ENCODE data around the gene SLC24A4. TPM values are rescaled to one million over a fixed set of nuclear protein-coding genes. Genes with fewer than 3 reads are reported as not detected.
"Not testable (repeated sequence)": the region's sequence is repeated elsewhere in the genome, so short reads cannot be mapped to it uniquely, and the experiment has no call there.

Gene SLC24A4
- polyA plus RNA-seq, 1 donor from 2014 or later = 0.17 TPM

DNA sequence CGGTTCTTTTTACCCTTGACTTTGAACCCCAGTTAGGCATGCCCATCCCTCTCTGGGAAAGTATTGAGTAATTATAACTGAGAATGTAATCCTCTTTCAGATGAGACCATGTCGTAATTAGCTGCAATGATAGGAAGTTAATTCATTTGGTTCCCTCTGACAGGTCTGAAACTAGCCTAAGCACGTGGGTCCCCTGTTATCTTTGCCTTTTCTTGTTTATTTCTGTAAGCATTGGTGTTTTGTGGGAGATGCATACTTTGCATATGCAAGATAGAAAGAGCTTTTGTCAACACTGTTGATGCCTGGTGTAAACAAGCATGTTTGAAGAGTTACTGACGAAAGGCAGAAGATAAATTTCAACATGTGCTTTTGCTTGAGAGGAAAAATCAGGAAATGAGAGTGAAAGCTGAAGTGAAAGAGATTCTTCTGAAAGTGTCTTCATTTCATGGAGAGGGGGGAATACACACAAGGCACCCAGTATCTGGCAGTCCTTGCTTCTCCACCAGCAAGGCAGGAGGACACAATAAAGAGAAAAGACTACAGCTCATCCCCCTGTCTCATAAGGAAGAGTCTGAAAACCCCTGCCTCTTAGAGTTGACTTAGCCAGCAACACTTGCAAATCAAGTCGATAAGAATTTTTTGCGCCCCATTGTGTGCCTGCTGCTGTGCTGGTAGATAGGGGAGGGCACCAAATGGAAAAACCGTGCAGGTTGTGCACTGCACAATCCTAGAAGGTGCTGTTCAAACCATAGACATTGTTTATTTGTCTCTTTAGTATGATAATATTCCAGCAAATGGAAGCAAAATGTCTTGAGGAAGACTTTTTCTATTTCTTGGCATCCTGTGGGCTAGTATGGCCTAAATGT, 77.8 kb downstream of the SLC24A4 start:
- no peaks in the 10 kb centered on the region for H3K79me2 ChIP-seq (replicated peaks; ENCODE audit: insufficient read depth, low read length)
- H2AFZ ChIP-seq (ENCODE audit: low read depth, low read length) = no peak overlapping the region
- no peaks in the 10 kb centered on the region for H3K36me3 ChIP-seq (ENCODE audit: insufficient read depth, low read length)
- no peak overlapping the region for H3K4me2 ChIP-seq (ENCODE audit: low read length)
- no peaks in the 10 kb centered on the region for H3K9me2 ChIP-seq (ENCODE audit: insufficient read depth, low read length)
- H3K9me3 ChIP-seq (ENCODE audit: low read length) = no peaks in the 10 kb centered on the region
- H3K4me3 ChIP-seq (ENCODE audit: low read length) = no peak overlapping the region
- no peaks in the 10 kb centered on the region for H4K20me1 ChIP-seq (ENCODE audit: insufficient read depth)
- no peak overlapping the region for H3K9ac ChIP-seq (ENCODE audit: low read length)
- no peak overlapping the region for H3K27ac ChIP-seq (ENCODE audit: low read length)
- no peaks in the 10 kb centered on the region for H3F3A ChIP-seq (ENCODE audit: insufficient read depth, low read length, poor library complexity, severe bottlenecking)
- no peak for TF ChIP-seq EZH2 (IDR thresholded peaks at IDR 0.05; ENCODE audit: borderline replicate concordance, insufficient read depth, low read length, poor library complexity, severe bottlenecking)
- TF ChIP-seq SMC3 (conservative IDR thresholded peaks at IDR 0.05; ENCODE audit: poor library complexity) = no peak
- TF ChIP-seq RAD21 (conservative IDR thresholded peaks at IDR 0.05) = no peak
- TF ChIP-seq EP300 (conservative IDR thresholded peaks at IDR 0.05; ENCODE audit: poor library complexity, severe bottlenecking) = no peak
- no peak for TF ChIP-seq TAF1 (IDR thresholded peaks at IDR 0.05; ENCODE audit: low read depth)
- TF ChIP-seq MXI1 (conservative IDR thresholded peaks at IDR 0.05; ENCODE audit: poor library complexity, severe bottlenecking) = no peak
- no peak for TF ChIP-seq POLR2AphosphoS5 (IDR thresholded peaks at IDR 0.05)
- TF ChIP-seq, protein P1, sequence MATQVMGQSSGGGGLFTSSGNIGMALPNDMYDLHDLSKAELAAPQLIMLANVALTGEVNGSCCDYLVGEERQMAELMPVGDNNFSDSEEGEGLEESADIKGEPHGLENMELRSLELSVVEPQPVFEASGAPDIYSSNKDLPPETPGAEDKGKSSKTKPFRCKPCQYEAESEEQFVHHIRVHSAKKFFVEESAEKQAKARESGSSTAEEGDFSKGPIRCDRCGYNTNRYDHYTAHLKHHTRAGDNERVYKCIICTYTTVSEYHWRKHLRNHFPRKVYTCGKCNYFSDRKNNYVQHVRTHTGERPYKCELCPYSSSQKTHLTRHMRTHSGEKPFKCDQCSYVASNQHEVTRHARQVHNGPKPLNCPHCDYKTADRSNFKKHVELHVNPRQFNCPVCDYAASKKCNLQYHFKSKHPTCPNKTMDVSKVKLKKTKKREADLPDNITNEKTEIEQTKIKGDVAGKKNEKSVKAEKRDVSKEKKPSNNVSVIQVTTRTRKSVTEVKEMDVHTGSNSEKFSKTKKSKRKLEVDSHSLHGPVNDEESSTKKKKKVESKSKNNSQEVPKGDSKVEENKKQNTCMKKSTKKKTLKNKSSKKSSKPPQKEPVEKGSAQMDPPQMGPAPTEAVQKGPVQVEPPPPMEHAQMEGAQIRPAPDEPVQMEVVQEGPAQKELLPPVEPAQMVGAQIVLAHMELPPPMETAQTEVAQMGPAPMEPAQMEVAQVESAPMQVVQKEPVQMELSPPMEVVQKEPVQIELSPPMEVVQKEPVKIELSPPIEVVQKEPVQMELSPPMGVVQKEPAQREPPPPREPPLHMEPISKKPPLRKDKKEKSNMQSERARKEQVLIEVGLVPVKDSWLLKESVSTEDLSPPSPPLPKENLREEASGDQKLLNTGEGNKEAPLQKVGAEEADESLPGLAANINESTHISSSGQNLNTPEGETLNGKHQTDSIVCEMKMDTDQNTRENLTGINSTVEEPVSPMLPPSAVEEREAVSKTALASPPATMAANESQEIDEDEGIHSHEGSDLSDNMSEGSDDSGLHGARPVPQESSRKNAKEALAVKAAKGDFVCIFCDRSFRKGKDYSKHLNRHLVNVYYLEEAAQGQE (IDR thresholded peaks at IDR 0.05; ENCODE audit: borderline replicate concordance) = no peak
- TF ChIP-seq, protein P2, sequence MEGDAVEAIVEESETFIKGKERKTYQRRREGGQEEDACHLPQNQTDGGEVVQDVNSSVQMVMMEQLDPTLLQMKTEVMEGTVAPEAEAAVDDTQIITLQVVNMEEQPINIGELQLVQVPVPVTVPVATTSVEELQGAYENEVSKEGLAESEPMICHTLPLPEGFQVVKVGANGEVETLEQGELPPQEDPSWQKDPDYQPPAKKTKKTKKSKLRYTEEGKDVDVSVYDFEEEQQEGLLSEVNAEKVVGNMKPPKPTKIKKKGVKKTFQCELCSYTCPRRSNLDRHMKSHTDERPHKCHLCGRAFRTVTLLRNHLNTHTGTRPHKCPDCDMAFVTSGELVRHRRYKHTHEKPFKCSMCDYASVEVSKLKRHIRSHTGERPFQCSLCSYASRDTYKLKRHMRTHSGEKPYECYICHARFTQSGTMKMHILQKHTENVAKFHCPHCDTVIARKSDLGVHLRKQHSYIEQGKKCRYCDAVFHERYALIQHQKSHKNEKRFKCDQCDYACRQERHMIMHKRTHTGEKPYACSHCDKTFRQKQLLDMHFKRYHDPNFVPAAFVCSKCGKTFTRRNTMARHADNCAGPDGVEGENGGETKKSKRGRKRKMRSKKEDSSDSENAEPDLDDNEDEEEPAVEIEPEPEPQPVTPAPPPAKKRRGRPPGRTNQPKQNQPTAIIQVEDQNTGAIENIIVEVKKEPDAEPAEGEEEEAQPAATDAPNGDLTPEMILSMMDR (IDR thresholded peaks at IDR 0.05; ENCODE audit: poor library complexity, severe bottlenecking) = no peak
- H3K27me3 ChIP-seq (ENCODE audit: insufficient read depth, low read depth, low read length) = no peaks in the 10 kb centered on the region

DNA sequence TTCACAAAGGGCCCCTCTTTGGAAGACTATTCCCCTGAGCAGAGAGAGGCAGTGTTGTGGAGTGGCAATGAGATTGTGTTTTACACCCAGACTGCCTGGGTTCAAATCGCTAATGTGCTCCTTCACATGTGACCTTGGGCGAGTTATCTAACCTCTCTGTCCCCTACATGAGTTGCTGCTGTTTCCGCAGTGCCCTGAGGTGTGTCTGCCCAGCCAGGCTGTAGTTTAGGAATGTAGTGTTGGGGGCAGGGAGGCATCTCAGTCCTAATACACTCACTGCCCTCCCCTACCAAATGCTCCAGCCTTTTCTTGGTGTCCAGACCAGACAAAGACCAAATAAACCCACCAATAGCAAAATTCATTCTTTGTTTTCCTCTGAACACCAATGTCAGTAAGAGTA, 78.6 kb downstream of the SLC24A4 start:
- Histone ChIP-seq H3K9ac (ENCODE audit: low read length) (no peak overlapping the region), H3K27ac (ENCODE audit: low read length) (no peak overlapping the region), H3K9me3 (ENCODE audit: low read length) (no peaks in the 10 kb centered on the region), H3K4me3 (ENCODE audit: low read length) (no peak overlapping the region), H3K4me2 (ENCODE audit: low read length) (no peak overlapping the region), H2AFZ (ENCODE audit: low read depth, low read length) (no peak overlapping the region), H3K27me3 (ENCODE audit: insufficient read depth, low read depth, low read length) (no peaks in the 10 kb centered on the region), H3K36me3 (ENCODE audit: insufficient read depth, low read length) (no peaks in the 10 kb centered on the region), H3K79me2 (replicated peaks; ENCODE audit: insufficient read depth, low read length) (no peaks in the 10 kb centered on the region), H3K9me2 (ENCODE audit: insufficient read depth, low read length) (no peaks in the 10 kb centered on the region), H3F3A (ENCODE audit: insufficient read depth, low read length, poor library complexity, severe bottlenecking) (no peaks in the 10 kb centered on the region), H4K20me1 (ENCODE audit: insufficient read depth) (no peaks in the 10 kb centered on the region)
- TF ChIP-seq EZH2 (IDR thresholded peaks at IDR 0.05; ENCODE audit: borderline replicate concordance, insufficient read depth, low read length, poor library complexity, severe bottlenecking) (no peak), MXI1 (conservative IDR thresholded peaks at IDR 0.05; ENCODE audit: poor library complexity, severe bottlenecking) (no peak), EP300 (conservative IDR thresholded peaks at IDR 0.05; ENCODE audit: poor library complexity, severe bottlenecking) (no peak), SMC3 (conservative IDR thresholded peaks at IDR 0.05; ENCODE audit: poor library complexity) (no peak), POLR2AphosphoS5 (IDR thresholded peaks at IDR 0.05) (no peak), RAD21 (conservative IDR thresholded peaks at IDR 0.05) (no peak), TAF1 (IDR thresholded peaks at IDR 0.05; ENCODE audit: low read depth) (no peak)
- TF ChIP-seq, protein P2 (IDR thresholded peaks at IDR 0.05; ENCODE audit: poor library complexity, severe bottlenecking) = no peak
- TF ChIP-seq, protein P1 (IDR thresholded peaks at IDR 0.05; ENCODE audit: borderline replicate concordance) = no peak

DNA sequence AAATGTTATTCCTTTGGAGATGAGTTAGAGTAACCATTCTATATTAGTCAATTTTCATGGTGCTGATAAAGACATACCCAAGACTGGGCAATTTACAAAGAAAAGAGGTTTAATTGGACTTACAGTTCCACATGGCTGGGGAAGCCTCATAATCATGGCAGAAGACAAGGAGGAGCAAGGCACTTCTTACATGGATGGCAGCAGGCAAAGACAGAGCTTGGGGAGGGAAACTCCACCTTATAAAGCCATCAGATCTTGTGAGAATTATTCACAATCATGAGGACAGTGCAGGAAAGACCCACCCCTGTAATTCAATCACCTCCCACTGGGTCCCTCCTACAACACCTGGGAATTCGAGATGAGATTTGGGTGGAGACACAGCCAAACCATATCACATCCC, 79.5 kb downstream of the SLC24A4 start:
- not testable (repeated sequence) for H3K4me2 ChIP-seq (ENCODE audit: low read length); H3K36me3 ChIP-seq (ENCODE audit: insufficient read depth, low read length); H3K9me3 ChIP-seq (ENCODE audit: low read length); H3F3A ChIP-seq (ENCODE audit: insufficient read depth, low read length, poor library complexity, severe bottlenecking); H3K4me3 ChIP-seq (ENCODE audit: low read length); H3K9ac ChIP-seq (ENCODE audit: low read length); H3K27me3 ChIP-seq (ENCODE audit: insufficient read depth, low read depth, low read length); H3K9me2 ChIP-seq (ENCODE audit: insufficient read depth, low read length); H3K27ac ChIP-seq (ENCODE audit: low read length); H2AFZ ChIP-seq (ENCODE audit: low read depth, low read length); H4K20me1 ChIP-seq (ENCODE audit: insufficient read depth); H3K79me2 ChIP-seq (replicated peaks; ENCODE audit: insufficient read depth, low read length)

Data from neural cell (in vitro differentiated cells).